HG03159 (cell line): ENCODE results near the gene LYZL4.
A peak's percentile ranks its signal among the peaks of the same experiment; 100 is the strongest.

Source experiments
- ATAC-seq: cut with Tn5 transposase; IDR thresholded peaks from one replicate; pipeline ENCODE4 v1.9.1; 2021; ENCODE audit warnings: mild to moderate bottlenecking, moderate library complexity; ENCODE audit not compliant: unreplicated experiment

LYZL4 gene, protein sequence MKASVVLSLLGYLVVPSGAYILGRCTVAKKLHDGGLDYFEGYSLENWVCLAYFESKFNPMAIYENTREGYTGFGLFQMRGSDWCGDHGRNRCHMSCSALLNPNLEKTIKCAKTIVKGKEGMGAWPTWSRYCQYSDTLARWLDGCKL

DNA sequence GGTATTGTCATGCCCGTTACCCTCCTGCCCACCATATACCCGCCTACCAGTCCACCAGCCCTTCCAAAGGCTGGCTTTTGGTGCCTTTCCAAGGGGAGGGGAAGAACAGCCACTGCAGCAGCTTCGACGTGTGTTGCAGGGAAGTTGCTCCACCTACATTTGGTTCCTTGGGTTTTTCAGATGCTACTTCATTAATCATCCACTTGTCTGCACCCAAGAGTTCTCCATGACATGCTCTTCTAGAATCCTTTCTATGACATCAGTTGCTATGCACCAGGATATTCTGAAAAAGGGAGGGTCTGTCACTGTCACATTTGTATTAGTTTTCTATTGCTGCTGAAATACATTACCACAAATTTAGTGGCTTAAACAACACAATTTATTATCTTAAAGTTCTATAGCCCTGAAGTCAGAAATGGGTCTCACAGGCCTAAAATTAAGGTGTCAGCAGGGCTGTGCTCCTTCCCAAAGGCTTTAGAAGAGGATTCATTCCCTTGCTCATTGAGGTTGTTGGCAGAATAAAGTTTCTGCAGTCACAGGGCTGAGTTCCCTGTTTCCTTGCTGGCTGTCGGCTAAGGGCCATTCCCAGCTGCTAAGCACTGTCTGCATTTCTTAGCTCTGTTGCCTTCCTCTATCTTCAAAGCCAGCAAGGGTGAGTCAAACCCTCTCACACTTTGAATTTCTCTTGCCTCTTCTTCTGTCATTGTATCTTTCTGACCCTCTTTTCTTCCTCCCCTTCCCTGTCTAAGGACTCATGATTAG is at the start of gene LYZL4:
LYZL4 (minus strand) TSS at position 241 of the 762 bp plus-strand sequence. CDS start 3,359 bp downstream, outside the sequence.
- no peak for ATAC-seq

DNA sequence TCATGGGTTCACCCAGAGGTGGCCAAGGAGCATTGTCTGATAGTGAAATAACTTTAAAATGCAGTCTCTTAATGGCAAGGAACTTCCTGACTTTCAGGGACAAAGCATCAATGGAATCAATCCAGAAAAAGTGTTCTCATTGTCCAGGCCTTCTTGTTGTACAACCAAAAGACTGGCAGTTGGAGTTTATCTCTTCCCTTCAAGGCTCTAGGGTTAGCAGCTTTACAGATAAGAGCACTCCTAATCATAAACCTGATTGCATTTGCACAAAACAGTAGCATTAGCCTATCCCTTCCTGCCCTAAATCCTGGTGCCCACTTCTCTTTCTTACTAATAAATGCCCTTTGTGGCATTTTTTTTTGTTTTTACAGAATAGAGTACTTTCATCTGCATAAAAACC is 48.7 kb upstream of the LYZL4 start:
- no peak for ATAC-seq

DNA sequence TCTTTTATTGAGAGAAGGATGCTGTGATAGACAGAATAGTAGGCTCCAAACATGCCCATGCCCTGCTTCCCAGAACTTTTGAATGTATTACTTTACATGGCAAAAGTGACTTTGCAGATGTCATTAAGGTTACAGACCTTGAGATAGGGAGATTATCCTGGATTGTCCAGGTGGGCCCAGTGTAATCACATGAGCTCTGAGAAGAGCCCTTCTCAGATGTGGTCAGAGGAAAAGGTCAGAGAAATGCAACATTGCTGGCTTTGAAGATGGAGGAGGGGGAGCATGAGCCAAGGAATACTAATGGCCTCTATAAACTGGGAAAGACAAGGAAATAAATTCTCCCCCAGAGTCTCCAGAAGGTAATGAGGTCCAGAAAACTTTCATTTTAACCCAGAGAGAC is 45.8 kb upstream of the LYZL4 start:
- ATAC-seq: no peak

DNA sequence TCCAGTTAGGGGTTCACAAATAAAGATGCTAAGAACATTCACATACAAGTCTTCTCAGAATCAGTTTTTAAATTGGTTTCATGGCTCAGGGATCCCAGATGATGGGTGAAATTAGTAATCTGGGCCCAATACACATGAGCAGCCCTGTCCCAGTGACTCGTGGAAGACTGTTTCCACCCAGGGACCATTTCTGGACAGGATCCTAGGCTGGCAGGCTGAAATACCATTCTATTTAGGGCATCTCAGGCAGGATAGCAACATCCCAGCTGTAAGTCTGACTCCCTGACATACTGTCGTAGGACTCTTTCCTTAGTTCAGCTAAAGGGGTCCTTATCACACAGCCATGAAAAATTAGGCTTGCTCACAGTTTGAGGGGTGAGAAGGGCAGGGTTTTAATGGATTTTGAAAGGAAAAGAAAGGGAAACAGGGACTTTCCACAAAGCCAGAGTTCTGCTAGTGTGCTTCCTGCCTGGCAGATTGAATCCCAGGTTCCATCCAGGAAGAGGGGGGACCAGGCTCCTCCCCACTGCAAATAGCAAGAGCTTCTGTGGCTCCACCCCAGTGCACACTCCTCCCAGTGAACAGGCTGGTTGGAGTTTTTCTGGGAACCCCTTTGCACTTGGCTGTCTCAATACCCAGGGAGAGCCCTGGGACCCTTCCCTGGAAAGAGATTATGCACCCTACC is 41.3 kb upstream of the LYZL4 start:
- no peak for ATAC-seq

DNA sequence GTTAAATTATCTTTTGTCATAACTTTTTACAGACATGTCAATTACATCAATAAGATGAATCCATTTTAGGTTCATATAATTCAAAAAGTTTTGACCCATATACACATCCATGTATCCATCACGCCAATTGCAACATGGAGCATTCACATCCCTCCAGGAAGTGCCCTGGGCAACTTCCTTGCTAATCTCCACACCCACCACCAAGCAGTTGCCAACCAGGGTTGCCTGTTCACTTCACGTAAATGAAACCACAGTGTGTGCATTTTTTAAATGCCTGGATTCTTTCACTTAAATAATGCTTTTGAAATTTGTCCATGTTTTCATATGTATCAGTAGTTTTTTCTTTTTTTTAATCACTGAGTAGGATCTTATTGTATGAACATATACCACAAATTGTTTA is 40.7 kb upstream of the LYZL4 start:
- no peak for ATAC-seq

DNA sequence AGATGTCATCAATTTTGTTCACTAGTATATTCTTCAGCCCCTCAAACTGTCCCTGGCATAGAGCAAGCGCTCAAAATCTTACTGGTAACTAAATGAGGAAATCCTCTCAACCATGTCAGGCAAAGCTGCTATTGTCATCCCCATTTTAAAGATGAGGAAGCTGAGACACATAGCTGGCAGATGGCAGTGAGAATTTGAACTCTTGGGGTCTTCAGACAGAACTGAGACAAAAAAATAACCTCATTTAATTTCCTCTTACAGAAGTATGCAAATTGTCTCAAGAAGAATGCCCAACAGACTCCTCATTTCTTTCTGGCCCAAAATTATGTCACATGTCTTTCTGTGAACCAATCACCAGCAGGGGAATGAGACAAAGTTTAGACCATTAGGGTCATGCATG is 40.2 kb upstream of the LYZL4 start:
- ATAC-seq: no peak

GRCh38 chr3:42447481-42447880 is 37.1 kb upstream of the LYZL4 start:
- no peak for ATAC-seq

- no peak for ATAC-seq
These were observed 36.0 kb upstream of the LYZL4 start for GRCh38 chr3:42446111-42447050.

DNA sequence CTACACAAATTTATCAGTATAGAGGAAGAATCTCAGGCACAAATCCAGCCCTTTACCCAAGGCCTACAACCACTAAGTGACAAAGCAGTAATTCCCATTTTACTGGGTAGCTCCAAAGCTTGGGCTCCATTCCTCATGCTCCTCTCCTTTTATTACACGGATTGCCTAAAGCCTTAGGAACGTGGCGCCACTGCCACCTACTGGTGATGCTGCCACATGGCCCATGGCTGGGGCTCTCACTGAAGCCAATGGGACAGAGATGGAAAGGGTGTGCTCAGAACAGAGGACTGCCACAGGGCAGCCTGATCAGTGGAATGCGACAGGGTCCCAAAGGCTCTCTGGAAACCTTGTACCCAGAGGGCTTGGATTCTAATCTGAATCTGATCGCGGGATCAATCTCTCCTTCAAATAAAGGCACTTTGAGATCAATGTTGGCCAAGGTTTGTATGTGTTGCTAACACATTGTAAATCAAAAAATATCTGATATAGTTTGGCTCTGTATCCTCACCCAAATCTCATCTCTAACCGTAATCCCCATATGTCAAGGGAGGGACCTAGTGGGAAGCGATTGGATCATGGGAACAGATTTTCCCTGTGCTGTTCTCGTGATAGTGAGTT is 33.5 kb upstream of the LYZL4 start:
- peak; percentile 85 for ATAC-seq

DNA sequence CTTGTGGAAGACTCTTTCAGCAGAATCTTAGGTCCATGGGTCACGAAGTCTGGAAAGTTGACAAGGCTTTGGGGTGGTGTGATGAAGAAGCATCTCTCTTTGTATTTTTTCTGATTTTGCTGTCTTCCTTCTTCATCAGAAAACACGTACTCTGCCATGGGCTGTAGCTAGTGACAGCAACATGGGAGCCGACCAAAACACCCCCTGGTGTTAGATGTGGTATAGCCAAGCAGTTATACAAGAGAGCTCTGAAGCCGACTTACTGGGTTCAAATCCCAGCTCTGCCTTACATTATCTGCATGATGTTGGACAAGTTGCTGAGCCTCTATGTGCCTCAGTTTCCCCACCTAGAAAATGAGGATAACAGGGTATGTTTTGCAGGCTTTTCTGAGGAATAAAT is 32.9 kb upstream of the LYZL4 start:
- no peak for ATAC-seq

- ATAC-seq: no peak
These were observed 32.2 kb upstream of the LYZL4 start for GRCh38 chr3:42442640-42443039.

DNA sequence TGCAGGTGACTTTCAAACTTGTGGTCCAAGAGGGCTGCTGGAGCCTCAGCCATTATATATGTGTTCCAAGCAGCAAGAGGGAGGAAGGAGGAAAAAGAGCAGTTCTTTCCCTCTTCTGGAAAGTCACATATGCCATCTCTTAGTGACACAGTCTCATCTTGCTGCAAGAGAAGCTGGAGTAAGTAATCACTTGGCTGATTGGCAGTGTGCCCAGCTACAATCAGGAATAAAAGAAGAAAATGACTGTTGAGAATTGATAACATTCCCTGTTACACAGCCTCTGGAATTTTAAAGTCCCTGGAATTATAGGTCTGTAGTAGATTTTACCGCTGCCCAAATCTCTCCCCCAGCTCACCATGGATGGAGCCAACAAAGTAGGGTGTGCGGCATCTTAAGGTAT is 31.4 kb upstream of the LYZL4 start:
- no peak for ATAC-seq

DNA sequence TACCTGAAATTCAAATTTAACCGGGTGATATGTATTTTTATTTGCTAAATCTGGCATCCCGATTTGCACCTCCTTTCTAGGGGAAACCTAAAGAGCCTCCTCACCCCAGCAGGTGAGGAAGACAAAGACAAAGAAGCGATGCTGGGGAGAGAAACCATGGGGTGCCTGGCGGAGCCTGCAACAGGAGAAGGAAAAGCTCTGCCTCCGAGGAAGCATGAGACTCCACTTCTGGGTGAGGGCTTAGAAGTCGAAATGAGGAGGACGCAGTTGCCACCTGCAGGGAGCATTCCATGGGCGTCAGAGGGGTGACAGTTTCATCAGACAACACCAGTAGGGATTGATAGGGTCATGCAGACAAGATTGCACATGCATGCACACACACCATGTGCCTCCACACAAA is 30.5 kb upstream of the LYZL4 start:
- ATAC-seq: no peak

GRCh38 chr3:42439261-42440115 is 29.1 kb upstream of the LYZL4 start:
- no peak for ATAC-seq

- ATAC-seq: no peak
These were observed 28.3 kb upstream of the LYZL4 start for GRCh38 chr3:42438758-42439157.

DNA sequence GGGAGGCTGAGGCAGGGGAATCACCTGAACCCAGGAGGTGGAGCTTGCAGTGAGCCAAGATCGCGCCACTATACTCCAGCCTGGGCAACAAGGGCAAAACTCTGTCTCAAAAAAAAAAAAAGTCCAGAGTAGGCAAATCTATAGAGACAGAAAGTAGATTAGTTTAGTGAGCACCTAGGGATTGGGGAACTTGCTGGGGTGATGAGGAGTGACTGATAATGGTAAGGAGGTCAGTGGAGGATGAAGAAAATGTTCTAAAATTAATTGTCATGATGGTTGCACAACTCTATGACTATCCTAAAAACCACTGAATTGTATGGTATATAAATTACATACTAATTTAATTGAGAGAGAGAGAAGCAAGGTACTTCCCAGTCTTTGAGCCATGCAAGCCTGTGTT is 27.8 kb upstream of the LYZL4 start:
- peak; percentile 48 for ATAC-seq

GRCh38 chr3:42434777-42435380 is 24.5 kb upstream of the LYZL4 start:
- ATAC-seq: no peak

DNA sequence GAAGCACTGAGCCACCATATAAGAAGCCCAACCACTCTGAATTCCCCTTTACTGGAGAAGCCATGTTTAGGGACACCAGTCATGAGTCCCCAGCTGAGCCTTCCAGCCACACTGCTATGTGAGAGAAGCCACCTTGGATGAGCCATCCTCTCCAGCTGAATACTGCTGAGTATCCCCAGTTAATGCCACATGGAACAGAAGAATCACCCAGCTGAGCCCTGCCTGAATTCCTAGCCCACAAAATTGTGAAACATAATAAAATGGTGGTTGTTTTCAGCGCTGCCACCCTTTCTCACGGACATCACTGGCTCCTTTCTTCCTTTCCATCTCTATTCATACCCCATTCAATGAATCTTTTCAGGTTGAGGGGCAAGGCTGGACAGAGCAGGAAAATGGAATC is 22.1 kb upstream of the LYZL4 start:
- ATAC-seq: no peak

GRCh38 chr3:42430781-42431532 is 20.5 kb upstream of the LYZL4 start:
- ATAC-seq: no peak
